H1 (cell line): Measurements from ENCODE around the gene ZMYM2. TPM values are rescaled to one million over a fixed set of nuclear protein-coding genes. Genes with fewer than 3 reads are reported as not detected.

ENCODE experiments used
- CTCF ChIA-PET: fragments of 300-600 bp; sonication (Branson Sonifier 250); formaldehyde crosslinking; loops from one replicate; lab custom pipeline; 2021; ENCODE audit not compliant: partially characterized antibody; lab: Charles Lee
- POLR2A ChIA-PET: fragments of 300-600 bp; sonication (Branson Sonifier 250); formaldehyde crosslinking; loops from one replicate; lab custom pipeline; 2021; ENCODE audit warnings: inconsistent platforms; ENCODE audit not compliant: partially characterized antibody; lab: Charles Lee
- DNase-seq, 2 experiments: peaks; one replicate each; pipeline versions ENCODE4 v3.0.0 to v3.0.0-alpha.2; 2010 to 2022; ENCODE audit warnings: low spot score in 2 of 2, low read depth in 1 of 2, mixed read lengths in 1 of 2
- FAIRE-seq: peaks from 2 replicates; lab custom pipeline; 2011; peaks lifted over from hg19 to GRCh38; lab: Jason Lieb, UNC
- H2AFZ ChIP-seq: 2 replicates; pipeline ENCODE4 v1.8.1; 2012; ENCODE audit warnings: low read length, inconsistent platforms
- H2AK5ac ChIP-seq: 2 replicates; pipeline ENCODE4 v1.6.1; 2013; ENCODE audit warnings: low read depth, low read length
- H2BK120ac ChIP-seq: replicated peaks from 2 replicates; pipeline ENCODE3; 2013; ENCODE audit warnings: low read depth, low read length, inconsistent platforms
- H2BK12ac ChIP-seq: 2 replicates; pipeline ENCODE4 v1.6.1; 2013; ENCODE audit warnings: low read depth, low read length
- H2BK15ac ChIP-seq: 2 replicates; pipeline ENCODE4 v1.6.1; 2013; ENCODE audit warnings: low read length
- H2BK20ac ChIP-seq: 2 replicates; pipeline ENCODE4 v1.6.1; 2013; ENCODE audit warnings: low read length
- H2BK5ac ChIP-seq: 2 replicates; pipeline ENCODE4 v1.6.1; 2013; ENCODE audit warnings: low read depth, low read length
- H3K14ac ChIP-seq: 2 replicates; pipeline ENCODE4 v1.6.1; 2013; ENCODE audit warnings: inconsistent platforms; ENCODE audit not compliant: insufficient read length
- H3K18ac ChIP-seq: 2 replicates; pipeline ENCODE4 v1.6.1; 2013; ENCODE audit warnings: low read length; ENCODE audit errors: extremely low read depth
- H3K23ac ChIP-seq: 2 replicates; pipeline ENCODE4 v1.6.1; 2013; ENCODE audit warnings: inconsistent platforms; ENCODE audit not compliant: insufficient read length
- H3K23me2 ChIP-seq: 2 replicates; pipeline ENCODE4 v1.6.1; 2013; ENCODE audit warnings: low read depth, low read length
- H3K27ac ChIP-seq: 2 replicates; pipeline ENCODE4 v1.6.1; 2011; ENCODE audit warnings: low read depth, low read length, inconsistent platforms
- H3K27me3 ChIP-seq, 4 experiments: replicated peaks in 1 of 4; 1 replicate in 1 of 4; 2 replicates in 3 of 4; pipeline versions ENCODE4 v1.6.1 to v1.8.1; 2011 to 2013; ENCODE audit warnings: low read length in 3 of 4, mild to moderate bottlenecking in 3 of 4, inconsistent platforms in 2 of 4, mixed read lengths in 2 of 4, moderate library complexity in 1 of 4; ENCODE audit not compliant: control insufficient read depth in 3 of 4, insufficient read depth in 3 of 4; ENCODE audit errors: extremely low read depth in 1 of 4
- H3K36me3 ChIP-seq, 4 experiments: 2 replicates each; pipeline versions ENCODE4 v1.6.1 to v1.8.1; 2011 to 2013; ENCODE audit warnings: mild to moderate bottlenecking in 4 of 4, low read length in 3 of 4, moderate library complexity in 2 of 4, control low read depth in 1 of 4, inconsistent platforms in 1 of 4; ENCODE audit not compliant: insufficient read depth in 4 of 4, control insufficient read depth in 2 of 4
- H3K4ac ChIP-seq: replicated peaks from 2 replicates; pipeline ENCODE3; 2013; ENCODE audit warnings: low read length, low read depth, mixed read lengths, inconsistent platforms; ENCODE audit not compliant: insufficient read length
- H3K4me1 ChIP-seq, 4 experiments: replicated peaks in 1 of 4; 1 replicate in 1 of 4; 2 replicates in 3 of 4; pipeline versions ENCODE4 v1.6.1 to v1.8.1; 2011 to 2013; ENCODE audit warnings: low read length in 3 of 4, inconsistent platforms in 2 of 4, mixed read lengths in 1 of 4; ENCODE audit not compliant: insufficient read depth in 4 of 4, control insufficient read depth in 3 of 4
- H3K4me2 ChIP-seq, 2 experiments: 2 replicates each; pipeline versions ENCODE4 v1.6.1 to v1.8.1; 2011 to 2013; ENCODE audit warnings: low read depth in 2 of 2, low read length in 2 of 2, control low read depth in 1 of 2, inconsistent platforms in 1 of 2, mild to moderate bottlenecking in 1 of 2; ENCODE audit not compliant: insufficient read depth in 1 of 2
- H3K4me3 ChIP-seq, 4 experiments: fragments of 200-600, 300-600 bp in 1 of 4; sonication (generic), shearing (Covaris generic), sonication (Bioruptor Twin) in 1 of 4; 2 replicates each; pipeline versions ENCODE4 v1.5.1 to v1.8.1; 2011 to 2016; ENCODE audit warnings: low read length in 4 of 4, low read depth in 3 of 4, control low read depth in 2 of 4, inconsistent platforms in 2 of 4, mild to moderate bottlenecking in 2 of 4, mixed read lengths in 1 of 4, moderate library complexity in 1 of 4; ENCODE audit not compliant: insufficient read depth in 2 of 4; ENCODE audit errors: extremely low read depth in 1 of 4
- H3K56ac ChIP-seq: replicated peaks from 2 replicates; pipeline ENCODE3; 2013; ENCODE audit warnings: low read depth, mild to moderate bottlenecking, mixed read lengths, low read length, inconsistent platforms; ENCODE audit not compliant: insufficient read length
- H3K79me1 ChIP-seq: 2 replicates; pipeline ENCODE4 v1.6.1; 2013; ENCODE audit warnings: low read depth, low read length, control low read depth
- H3K79me2 ChIP-seq, 2 experiments: 2 replicates each; pipeline versions ENCODE4 v1.6.1 to v1.8.1; 2012 to 2013; ENCODE audit warnings: low read length in 2 of 2, mild to moderate bottlenecking in 2 of 2, inconsistent platforms in 1 of 2; ENCODE audit not compliant: insufficient read depth in 2 of 2, control insufficient read depth in 1 of 2
- H3K9ac ChIP-seq, 4 experiments: replicated peaks in 1 of 4; 1 replicate in 1 of 4; 2 replicates in 3 of 4; pipeline versions ENCODE4 v1.6.1 to v1.8.1; 2011 to 2013; ENCODE audit warnings: low read depth in 3 of 4, low read length in 3 of 4, control low read depth in 2 of 4, mild to moderate bottlenecking in 2 of 4, moderate library complexity in 2 of 4, inconsistent platforms in 1 of 4; ENCODE audit errors: extremely low read depth in 1 of 4
- H3K9me3 ChIP-seq, 2 experiments: 2 replicates each; pipeline versions ENCODE4 v1.6.1 to v1.8.1; 2012 to 2013; ENCODE audit warnings: mild to moderate bottlenecking in 2 of 2, moderate library complexity in 2 of 2, control low read depth in 1 of 2, inconsistent platforms in 1 of 2, low read depth in 1 of 2, low read length in 1 of 2, mixed read lengths in 1 of 2; ENCODE audit not compliant: insufficient read depth in 2 of 2
- H4K20me1 ChIP-seq, 2 experiments: replicated peaks in 1 of 2; 2 replicates each; pipeline versions ENCODE3 to v1.8.1; 2011 to 2013; ENCODE audit warnings: inconsistent platforms in 2 of 2, low read length in 2 of 2, mild to moderate bottlenecking in 1 of 2; ENCODE audit not compliant: insufficient read depth in 2 of 2, control insufficient read depth in 1 of 2
- H4K5ac ChIP-seq: 2 replicates; pipeline ENCODE4 v1.6.1; 2013; ENCODE audit warnings: low read length, low read depth, mixed read lengths, inconsistent platforms; ENCODE audit not compliant: insufficient read length
- H4K8ac ChIP-seq: 2 replicates; pipeline ENCODE4 v1.8.0; 2013; ENCODE audit warnings: mild to moderate bottlenecking, moderate library complexity, low read length, inconsistent platforms; ENCODE audit not compliant: insufficient read depth; ENCODE audit errors: extremely low read depth
- H4K91ac ChIP-seq: replicated peaks from 2 replicates; pipeline ENCODE3; 2013; ENCODE audit warnings: low read length, mixed read lengths, inconsistent platforms; ENCODE audit not compliant: insufficient read length
- NRF1 ChIP-seq: IDR thresholded peaks from 2 replicates; pipeline ENCODE4 v1.6.1; 2011; ENCODE audit warnings: mild to moderate bottlenecking, low read depth, low read length, improper control_type of control experiment
- POU5F1 ChIP-seq: IDR thresholded peaks from 2 replicates; pipeline ENCODE4 v1.6.1; 2011; ENCODE audit warnings: low read depth, mild to moderate bottlenecking, low read length, moderate library complexity
- WGBS, 2 experiments: shearing (Covaris generic) in 1 of 2; methylation state at CpG; one replicate each; pipeline versions ENCODE4 v1.1.6 to v1.1.7; 2013 to 2015; ENCODE audit warnings: low lambda C conversion rate in 2 of 2, mixed read lengths in 2 of 2, inconsistent platforms in 1 of 2, low coverage in 1 of 2, missing lambda C conversion rate in 1 of 2; ENCODE audit not compliant: insufficient replicate concordance in 2 of 2, insufficient coverage in 1 of 2, insufficient read length in 1 of 2; ENCODE audit errors: extremely low coverage in 1 of 2, missing lambda C conversion rate in 1 of 2; 5-methylcytosine and 5-hydroxymethylcytosine counted together
- polyA plus RNA-seq, 7 experiments: library from polyadenylated mRNA; depleted of rRNA in 3 of 7; stranded (reverse) in 5 of 7; unstranded in 2 of 7; fragments of >200 nt in 5 of 7; fragments of 200-250 nt in 2 of 7; gene quantifications; 1 replicate in 5 of 7; 2 replicates in 1 of 7; 4 replicates in 1 of 7; pipeline versions ENCODE4 v1.2.1 to v1.2.3, GENCODE V29; 2011 to 2013; ENCODE audit warnings: missing spikeins in 2 of 7, mixed read lengths in 2 of 7
- total RNA-seq: library from RNA; stranded (reverse); fragmentation: NEBNext Ultra II Directional; extraction: Animal tissue kit (Norgen Biotek cat#: 25700); gene quantifications from 2 replicates; pipeline ENCODE4 v1.2.1, GENCODE V29; 2021

ZMYM2 gene
- total and polyA plus RNA-seq, 2 of the 8 experiments (the other 6 are each of a cell fraction or from before 2014, with no cell fraction given) = 41.2 to 159 TPM

DNA sequence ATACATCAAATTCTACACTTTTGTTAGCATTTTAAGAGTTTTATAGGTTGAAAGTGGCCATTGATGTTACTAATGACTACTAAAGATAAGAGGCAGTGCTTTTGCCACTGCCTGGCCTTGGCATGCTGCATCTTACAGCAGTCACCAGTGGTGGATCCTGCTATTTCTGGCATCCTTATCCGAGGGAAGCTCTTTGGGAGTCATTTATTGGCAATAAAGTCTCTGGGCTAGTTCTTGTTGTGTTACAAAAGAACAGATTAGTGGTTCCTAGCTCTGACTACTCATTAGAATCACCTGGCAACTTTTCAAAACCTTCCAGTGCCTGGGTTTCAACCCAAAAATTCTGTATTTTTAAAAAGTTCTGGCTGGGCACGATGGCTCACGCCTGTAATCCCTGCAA, 94.5 kb downstream of the ZMYM2 start:
- 96% methylated on average over 3 of the region's 3 CpGs; no CpG with 5 or more reads in 1 of the 2 experiments for WGBS, 2 experiments
- Histone ChIP-seq H3K4me1 (peaks cover 0 to 17% (median 5%) of the 10 kb centered on the region in 4 experiments; a peak in 4 of 7 replicates), H3K4ac (no peak overlapping the region), H3K79me2 (peaks cover 0 to 12% of the 10 kb centered on the region in 2 experiments; a peak in 2 of 4 replicates), H4K8ac (no peak overlapping the region), H2BK12ac (no peak overlapping the region), H3K14ac (no peak overlapping the region), H4K5ac (no peak overlapping the region), H3K9ac (no peak overlapping the region), H2BK120ac (no peak overlapping the region), H4K91ac (no peak overlapping the region), H3K4me2 (no peak overlapping the region), H3K56ac (no peak overlapping the region), H3K9me3 (no peaks in the 10 kb centered on the region), H2AFZ (no peak overlapping the region), H3K23me2 (no peaks in the 10 kb centered on the region), H2BK15ac (no peak overlapping the region), H3K36me3 (peaks cover 0 to 48% (median 6%) of the 10 kb centered on the region in 4 experiments; a peak in 4 of 8 replicates), H3K4me3 (no peak overlapping the region), H3K18ac (no peak overlapping the region), H3K27ac (no peak overlapping the region), H2AK5ac (no peak overlapping the region), H3K27me3 (no peaks in the 10 kb centered on the region), H2BK5ac (no peak overlapping the region), H3K23ac (no peak overlapping the region), H2BK20ac (no peak overlapping the region), H4K20me1 (peaks cover 2 to 4% of the 10 kb centered on the region in 2 experiments), H3K79me1 (peaks cover 3% of the 10 kb centered on the region; the same call in 1 of the 2 replicates)
- FAIRE-seq (no peak), DNase-seq (no peak)
- ChIA-PET CTCF (no interaction called here), POLR2A (no interaction called here)
- TF ChIP-seq POU5F1 (no peak), NRF1 (no peak)
